Natural killer cell (primary cell): Measurements from ENCODE around the gene GPR107. TPM values are rescaled to one million over a fixed set of nuclear protein-coding genes. Genes with fewer than 3 reads are reported as not detected.

Experiments used
- ATAC-seq, 3 donors: fragments of 150-1000 bp in 2 of 3; fragments of 200-7000 bp in 1 of 3; cut with Tn5 transposase; 1 replicate in 1 of 3; 2 replicates in 2 of 3; pipeline ENCODE4 v1.10.0; 2021; ENCODE audit warnings: mild to moderate bottlenecking in 2 of 3, moderate library complexity in 2 of 3
- DNase-seq, 2 donors: peaks; one replicate each; pipeline versions ENCODE4 v3.0.0 to v3.0.0-alpha.2; 2013 to 2021; ENCODE audit warnings: mixed read lengths in 1 of 2
- H3K27ac ChIP-seq: one replicate; pipeline ENCODE4 v1.5.1; 2013; ENCODE audit warnings: mild to moderate bottlenecking, low read length
- H3K27me3 ChIP-seq: one replicate; pipeline ENCODE4 v1.6.1; 2013; ENCODE audit warnings: low read length; ENCODE audit not compliant: control insufficient read depth, insufficient read depth
- H3K36me3 ChIP-seq: one replicate; pipeline ENCODE4 v1.6.1; 2013; ENCODE audit warnings: low read length; ENCODE audit not compliant: control insufficient read depth, insufficient read depth
- H3K4me1 ChIP-seq: one replicate; pipeline ENCODE4 v1.6.1; 2013; ENCODE audit warnings: low read length; ENCODE audit not compliant: control insufficient read depth, insufficient read depth
- H3K4me3 ChIP-seq: one replicate; pipeline ENCODE4 v1.5.1; 2013; ENCODE audit warnings: low read length
- H3K9me3 ChIP-seq: one replicate; pipeline ENCODE4 v1.6.1; 2013; ENCODE audit warnings: low read length; ENCODE audit not compliant: control insufficient read depth, insufficient read depth
- H3K27ac Mint-ChIP-seq, 2 donors: one replicate each; pipeline ENCODE4 v1.8.0; 2022; ENCODE audit warnings: mild to moderate bottlenecking in 2 of 2, mixed read lengths in 2 of 2, moderate library complexity in 1 of 2
- H3K27me3 Mint-ChIP-seq, 2 donors: one replicate each; pipeline ENCODE4 v1.8.0; 2022; ENCODE audit warnings: low read depth in 2 of 2, mixed read lengths in 2 of 2
- H3K36me3 Mint-ChIP-seq: one replicate; pipeline ENCODE4 v1.8.0; 2022; ENCODE audit warnings: mixed read lengths
- H3K4me1 Mint-ChIP-seq, 2 donors: one replicate each; pipeline ENCODE4 v1.8.0; 2022; ENCODE audit warnings: mixed read lengths in 2 of 2
- H3K4me3 Mint-ChIP-seq: one replicate; pipeline ENCODE4 v1.8.0; 2022; ENCODE audit warnings: mild to moderate bottlenecking, moderate library complexity, mixed read lengths
- H3K9me3 Mint-ChIP-seq, 2 donors: one replicate each; pipeline ENCODE4 v1.8.0; 2022; ENCODE audit warnings: mixed read lengths in 2 of 2
- CTCF ChIP-seq: fragments of 200-600 bp; IDR thresholded peaks from one replicate; pipeline ENCODE4 v1.8.0; 2022; ENCODE audit warnings: antibody characterized with exemption
- WGBS: methylation state at CpG from one replicate; pipeline ENCODE4 v1.1.7; 2013; ENCODE audit warnings: missing lambda C conversion rate; ENCODE audit not compliant: insufficient coverage; 5-methylcytosine and 5-hydroxymethylcytosine counted together
- intact Hi-C: fragments of 100-400 bp; cut with micrococcal nuclease; formaldehyde crosslinking; loops from one replicate; pipeline ENCODE4 v1.14.2; 2022
- total RNA-seq, 4 donors: library from RNA; stranded (reverse); fragments of 120-200 nt in 1 of 4; gene quantifications; one replicate each; pipeline versions ENCODE4 v1.2.3 to v1.2.4, GENCODE V29; 2013 to 2022

GPR107 gene
- total RNA-seq, 3 donors from 2014 or later (not counting 1 experiment from before 2014, with no cell fraction given) = 32.9 to 49.5 (median 41.8) TPM

DNA sequence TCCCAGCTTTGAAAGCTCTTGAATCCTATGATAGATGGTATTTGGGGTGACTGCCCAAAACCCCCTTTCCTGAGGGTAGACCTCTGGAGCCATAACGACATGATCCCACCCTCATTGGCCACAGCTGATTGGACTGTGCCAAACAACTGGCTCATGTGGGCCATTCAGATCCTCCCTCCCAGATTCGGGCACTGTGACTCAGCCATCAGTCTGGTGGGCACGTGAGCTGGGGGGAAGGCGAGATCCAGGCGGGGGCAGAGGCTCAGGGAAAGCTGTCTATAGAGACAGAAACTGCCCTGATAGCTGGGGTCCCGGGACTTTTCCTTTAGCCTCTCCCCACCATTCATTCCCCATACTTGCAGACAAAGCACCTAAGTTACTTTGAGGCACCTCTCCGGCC, 103.4 kb downstream of the GPR107 start:
- H3K4me1 Mint-ChIP-seq = no peaks in the 10 kb centered on the region
- 60% methylated on average over 7 of the region's 7 CpGs for WGBS
- H3K27ac ChIP-seq = no peak overlapping the region
- H3K36me3 ChIP-seq = no peaks in the 10 kb centered on the region
- no peaks in the 10 kb centered on the region for H3K27me3 ChIP-seq
- no peaks in the 10 kb centered on the region for H3K4me1 ChIP-seq
- intact Hi-C loops = no loop called here
- no peak overlapping the region for H3K27ac Mint-ChIP-seq
- H3K36me3 Mint-ChIP-seq = no peaks in the 10 kb centered on the region
- no peaks in the 10 kb centered on the region for H3K27me3 Mint-ChIP-seq
- H3K9me3 ChIP-seq = no peaks in the 10 kb centered on the region
- no peaks in the 10 kb centered on the region for H3K9me3 Mint-ChIP-seq
- DNase-seq (no peak), ATAC-seq (no peak)
- TF ChIP-seq CTCF = no peak
- no peak overlapping the region for H3K4me3 ChIP-seq
- H3K4me3 Mint-ChIP-seq = no peak overlapping the region

- DNase-seq = no peak
- ATAC-seq = no peak
- Mint-ChIP-seq H3K36me3 (no peaks in the 10 kb centered on the region), H3K4me1 (no peaks in the 10 kb centered on the region), H3K9me3 (no peaks in the 10 kb centered on the region), H3K27me3 (no peaks in the 10 kb centered on the region), H3K27ac (no peak overlapping the region), H3K4me3 (no peak overlapping the region)
- no peaks in the 10 kb centered on the region for H3K36me3 ChIP-seq
- H3K9me3 ChIP-seq = no peaks in the 10 kb centered on the region
- no peak overlapping the region for H3K4me3 ChIP-seq
- no peaks in the 10 kb centered on the region for H3K27me3 ChIP-seq
- WGBS = 91% methylated on average over 8 of the region's 8 CpGs
- intact Hi-C loops = no loop called here
- no peak for TF ChIP-seq CTCF
- no peaks in the 10 kb centered on the region for H3K4me1 ChIP-seq
- no peak overlapping the region for H3K27ac ChIP-seq
Measured at GRCh38 chr9:130158001-130158400, 104.3 kb downstream of the GPR107 start.

DNA sequence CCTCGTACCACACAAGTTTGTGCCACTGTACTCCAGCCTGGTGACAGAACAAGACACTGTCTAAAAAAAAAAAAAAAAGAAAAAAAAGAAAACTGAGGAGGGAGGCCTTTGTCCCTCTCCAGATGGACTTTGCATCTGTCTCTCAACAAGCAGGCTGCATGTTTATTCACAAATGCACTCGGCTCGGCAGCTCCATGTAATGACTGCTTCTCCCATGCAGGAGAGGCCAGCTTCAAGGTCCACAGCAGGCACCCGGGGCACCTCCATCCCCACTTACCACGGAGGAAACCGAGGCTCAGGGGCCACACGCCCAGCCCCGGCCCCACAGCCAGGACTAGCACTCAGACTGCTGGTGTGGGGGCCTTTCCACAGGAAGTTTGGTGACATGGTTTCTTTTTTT, 105.4 kb downstream of the GPR107 start:
- no peaks in the 10 kb centered on the region for H3K36me3 Mint-ChIP-seq
- no peak for ATAC-seq
- DNase-seq = no peak
- H3K4me3 Mint-ChIP-seq = no peak overlapping the region
- H3K27ac ChIP-seq = no peak overlapping the region
- 84% methylated on average over 6 of the region's 8 CpGs for WGBS
- no peaks in the 10 kb centered on the region for H3K9me3 Mint-ChIP-seq
- H3K9me3 ChIP-seq = no peaks in the 10 kb centered on the region
- intact Hi-C loops = no loop called here
- peaks cover 0 to 2% of the 10 kb centered on the region in 2 donors for H3K4me1 Mint-ChIP-seq
- H3K4me3 ChIP-seq = no peak overlapping the region
- no peaks in the 10 kb centered on the region for H3K27me3 ChIP-seq
- peaks cover 0 to 1% of the 10 kb centered on the region in 2 donors for H3K27me3 Mint-ChIP-seq
- TF ChIP-seq CTCF = no peak
- H3K36me3 ChIP-seq = no peaks in the 10 kb centered on the region
- H3K4me1 ChIP-seq = no peaks in the 10 kb centered on the region
- no peak overlapping the region for H3K27ac Mint-ChIP-seq

- Histone ChIP-seq H3K4me1 (no peaks in the 10 kb centered on the region), H3K27me3 (no peaks in the 10 kb centered on the region), H3K4me3 (no peak overlapping the region), H3K9me3 (no peaks in the 10 kb centered on the region), H3K36me3 (no peaks in the 10 kb centered on the region), H3K27ac (no peak overlapping the region)
- Mint-ChIP-seq H3K36me3 (no peaks in the 10 kb centered on the region), H3K4me1 (peaks cover 0 to 5% of the 10 kb centered on the region in 2 donors), H3K27me3 (peaks cover 0 to 3% of the 10 kb centered on the region in 2 donors), H3K9me3 (no peaks in the 10 kb centered on the region), H3K27ac (no peak overlapping the region), H3K4me3 (no peak overlapping the region)
- DNase-seq = no peak
- intact Hi-C loops = no loop called here
- no peak for TF ChIP-seq CTCF
- ATAC-seq = no peak
- 83% methylated on average over 10 of the region's 10 CpGs for whole genome bisulfite sequencing
Measured at GRCh38 chr9:130159915-130160670, 106.4 kb downstream of the GPR107 start.
